ENCODE measurements around the gene THRA. TPM values are rescaled to one million over a fixed set of nuclear protein-coding genes. Genes with fewer than 3 reads are reported as not detected.
A peak's percentile ranks its signal among the peaks of the same experiment; 100 is the strongest.

Gene THRA
- polyA plus RNA-seq, 1 donor (not counting 4 experiments of a cell fraction or from before 2014, with no cell fraction given): 4.5 TPM

- Histone ChIP-seq H3K4me2 (ENCODE audit: control insufficient read depth, extremely low read depth, insufficient read depth, low read depth, low read length) (peak overlapping the region; percentile 99), H3K27me3 (ENCODE audit: control insufficient read depth, extremely low read depth, insufficient read depth, low read length) (no peaks in the 10 kb centered on the region), H4K20me1 (ENCODE audit: control insufficient read depth, extremely low read depth, insufficient read depth, low read length) (peaks cover 9% of the 10 kb centered on the region), H3K9me3 (ENCODE audit: control insufficient read depth, low read depth, low read length) (no peaks in the 10 kb centered on the region), H3K4me3 (ENCODE audit: control insufficient read depth in 2 of 3, extremely low read depth in 1 of 3, insufficient read depth in 2 of 3, low read depth in 1 of 3, low read length in 3 of 3) (peak overlapping the region; percentile 70 to 99 (median 97)), H3K36me3 (ENCODE audit: control insufficient read depth in 2 of 2, extremely low read depth in 1 of 2, insufficient read depth in 2 of 2, low read length in 2 of 2) (peaks cover 5 to 19% of the 10 kb centered on the region in 2 experiments), H3K4me1 (ENCODE audit: control insufficient read depth, extremely low read depth, insufficient read depth, low read length) (peaks cover 19% of the 10 kb centered on the region), H3K79me2 (ENCODE audit: control insufficient read depth, insufficient read depth, low read length) (peaks cover 61% of the 10 kb centered on the region), H2AFZ (ENCODE audit: control insufficient read depth, low read length) (no peak overlapping the region), H3K27ac (ENCODE audit: control insufficient read depth, insufficient read depth, low read length) (peak overlapping the region; percentile 73), H3K9ac (ENCODE audit: control insufficient read depth, extremely low read depth, insufficient read depth, low read length) (peak overlapping the region; percentile 75), H3K9me1 (ENCODE audit: control insufficient read depth, extremely low read depth, insufficient read depth, low read length) (no peaks in the 10 kb centered on the region)
- dilution Hi-C loops (cut with MboI; ENCODE audit: extremely low pct_ligation_motif_present, low sequenced_read_pairs): no loop called here
- DNase-seq (ENCODE audit: low read depth, low spot score) (no peak), FAIRE-seq (no peak)
- TF ChIP-seq CTCF (optimal IDR thresholded peaks at IDR 0.05 in 1 of 3, IDR thresholded peaks at IDR 0.05 in 1 of 3, conservative IDR thresholded peaks at IDR 0.05 in 1 of 3; ENCODE audit: extremely low read depth in 1 of 3, insufficient read depth in 2 of 3, low read length in 3 of 3) (peak in 1 of 3 experiments; percentile 17), EZH2 (IDR thresholded peaks at IDR 0.05; ENCODE audit: low read length) (no peak)
Observed at GRCh38 chr17:40122136-40122998, 59.6 kb downstream of the THRA start.

DNA sequence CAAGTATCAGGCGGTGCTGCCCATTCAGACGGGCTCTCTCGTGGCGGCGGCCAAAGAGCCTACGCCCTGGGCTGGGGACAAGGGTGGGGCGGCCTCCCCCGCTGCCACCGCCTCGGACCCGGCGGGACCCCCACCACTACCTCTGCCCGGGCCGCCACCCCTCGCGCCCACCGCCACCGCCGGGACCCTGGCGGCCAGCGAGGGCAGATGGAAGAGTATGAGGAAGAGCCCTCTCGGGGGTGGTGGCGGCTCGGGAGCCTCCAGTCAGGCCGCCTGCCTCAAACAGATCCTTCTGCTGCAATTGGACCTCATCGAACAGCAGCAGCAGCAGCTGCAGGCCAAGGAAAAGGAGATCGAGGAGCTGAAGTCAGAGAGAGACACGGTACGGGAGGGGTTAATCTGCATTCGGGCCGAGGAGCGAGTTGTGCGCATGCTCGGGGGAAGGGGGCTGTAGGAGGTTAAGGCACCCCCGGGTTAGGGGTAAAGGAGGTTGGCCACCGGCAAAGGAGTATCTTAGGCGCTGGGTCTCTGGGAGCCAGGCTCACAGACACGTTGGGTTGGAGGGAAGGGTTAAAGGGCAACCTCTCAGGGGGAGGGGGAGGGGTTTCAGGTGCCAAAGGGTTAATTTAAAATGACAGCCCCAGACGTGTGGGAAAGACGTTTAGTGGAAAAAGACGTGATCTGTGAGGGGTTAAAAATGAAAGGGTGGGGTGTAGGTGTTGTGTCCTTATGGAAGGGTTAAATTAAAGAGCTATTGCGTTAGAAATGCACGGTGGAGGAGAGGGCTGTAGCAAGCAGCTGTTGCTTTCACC, 60.4 kb downstream of the THRA start:
- Histone ChIP-seq H2AFZ (ENCODE audit: control insufficient read depth, low read length) (no peak overlapping the region), H3K4me3 (ENCODE audit: control insufficient read depth in 2 of 3, extremely low read depth in 1 of 3, insufficient read depth in 2 of 3, low read depth in 1 of 3, low read length in 3 of 3) (peak overlapping the region; percentile 70 to 99 (median 97)), H3K27ac (ENCODE audit: control insufficient read depth, insufficient read depth, low read length) (peak overlapping the region; percentile 73), H3K27me3 (ENCODE audit: control insufficient read depth, extremely low read depth, insufficient read depth, low read length) (no peaks in the 10 kb centered on the region), H3K4me2 (ENCODE audit: control insufficient read depth, extremely low read depth, insufficient read depth, low read depth, low read length) (peak overlapping the region; percentile 99), H3K4me1 (ENCODE audit: control insufficient read depth, extremely low read depth, insufficient read depth, low read length) (peaks cover 19% of the 10 kb centered on the region), H3K36me3 (ENCODE audit: control insufficient read depth in 2 of 2, extremely low read depth in 1 of 2, insufficient read depth in 2 of 2, low read length in 2 of 2) (peaks cover 7 to 21% of the 10 kb centered on the region in 2 experiments), H3K9ac (ENCODE audit: control insufficient read depth, extremely low read depth, insufficient read depth, low read length) (peak overlapping the region; percentile 75), H4K20me1 (ENCODE audit: control insufficient read depth, extremely low read depth, insufficient read depth, low read length) (peaks cover 9% of the 10 kb centered on the region), H3K9me1 (ENCODE audit: control insufficient read depth, extremely low read depth, insufficient read depth, low read length) (no peaks in the 10 kb centered on the region), H3K79me2 (ENCODE audit: control insufficient read depth, insufficient read depth, low read length) (peaks cover 63% of the 10 kb centered on the region), H3K9me3 (ENCODE audit: control insufficient read depth, low read depth, low read length) (no peaks in the 10 kb centered on the region)
- dilution Hi-C loops (cut with MboI; ENCODE audit: extremely low pct_ligation_motif_present, low sequenced_read_pairs): no loop called here
- no peak for DNase-seq (ENCODE audit: low read depth, low spot score)
- no peak for TF ChIP-seq CTCF (optimal IDR thresholded peaks at IDR 0.05 in 1 of 3, IDR thresholded peaks at IDR 0.05 in 1 of 3, conservative IDR thresholded peaks at IDR 0.05 in 1 of 3; ENCODE audit: extremely low read depth in 1 of 3, insufficient read depth in 2 of 3, low read length in 3 of 3)
- TF ChIP-seq EZH2 (IDR thresholded peaks at IDR 0.05; ENCODE audit: low read length): no peak
- no peak for FAIRE-seq
